ENCODE measurements around the gene ATP9B.

The ATP9B gene

GRCh38 chr18:79197531-79197930, 128.3 kb downstream of the ATP9B start:
- no peak for DNase-seq (ENCODE audit: low spot score)

- DNase-seq (ENCODE audit: low spot score), result no peak
Observed at GRCh38 chr18:79199691-79200374, 130.6 kb downstream of the ATP9B start.

- DNase-seq (ENCODE audit: low spot score), result peak; percentile 7
Observed at GRCh38 chr18:79200546-79201268, 131.5 kb downstream of the ATP9B start.

- DNase-seq (ENCODE audit: low spot score), result no peak
Observed at GRCh38 chr18:79203017-79203605, 133.9 kb downstream of the ATP9B start.

GRCh38 chr18:79204889-79205807, 136.0 kb downstream of the ATP9B start:
- no peak for DNase-seq (ENCODE audit: low spot score)

GRCh38 chr18:79206444-79206843, 137.2 kb downstream of the ATP9B start:
- DNase-seq (ENCODE audit: low spot score), result no peak

- DNase-seq (ENCODE audit: low spot score), result no peak
Observed at GRCh38 chr18:79208906-79209305, 139.7 kb downstream of the ATP9B start.

GRCh38 chr18:79210002-79210910, 141.1 kb downstream of the ATP9B start:
- no peak for DNase-seq (ENCODE audit: low spot score)

GRCh38 chr18:79211844-79212243, 142.7 kb downstream of the ATP9B start:
- DNase-seq (ENCODE audit: low spot score), result no peak

GRCh38 chr18:79214056-79214455, 144.9 kb downstream of the ATP9B start:
- no peak for DNase-seq (ENCODE audit: low spot score)

- DNase-seq (ENCODE audit: low spot score), result no peak
Observed at GRCh38 chr18:79216176-79216575, 147.0 kb downstream of the ATP9B start.

GRCh38 chr18:79217979-79218604, 148.9 kb downstream of the ATP9B start:
- no peak for DNase-seq (ENCODE audit: low spot score)

- DNase-seq (ENCODE audit: low spot score), result no peak
Observed at GRCh38 chr18:79218605-79219190, 149.5 kb downstream of the ATP9B start.

- DNase-seq (ENCODE audit: low spot score), result no peak
Observed at GRCh38 chr18:79221136-79221535, 151.9 kb downstream of the ATP9B start.

- DNase-seq (ENCODE audit: low spot score), result no peak
Observed at GRCh38 chr18:79222790-79223189, 153.6 kb downstream of the ATP9B start.

- DNase-seq (ENCODE audit: low spot score), result no peak
Observed at GRCh38 chr18:79223431-79223830, 154.2 kb downstream of the ATP9B start.

GRCh38 chr18:79224381-79224780, 155.2 kb downstream of the ATP9B start:
- DNase-seq (ENCODE audit: low spot score), result no peak

GRCh38 chr18:79227621-79228020, 158.4 kb downstream of the ATP9B start:
- no peak for DNase-seq (ENCODE audit: low spot score)

GRCh38 chr18:79229431-79229830, 160.2 kb downstream of the ATP9B start:
- DNase-seq (ENCODE audit: low spot score), result no peak

- DNase-seq (ENCODE audit: low spot score), result no peak
Observed at GRCh38 chr18:79234438-79234837, 165.2 kb downstream of the ATP9B start.

Measured in kidney capillary endothelial cell (primary cell).